Measurements from ENCODE around the gene URI1. TPM values are rescaled to one million over a fixed set of nuclear protein-coding genes. Genes with fewer than 3 reads are reported as not detected.

URI1 gene
- total and polyA plus RNA-seq, 2 donors (not counting 1 experiment from before 2014, with no cell fraction given): 21.3 to 54.2 TPM

- H3K27me3 Mint-ChIP-seq: no peaks in the 10 kb centered on the region
- H3K36me3 ChIP-seq (replicated peaks in 1 of 2; ENCODE audit: control extremely low read depth in 1 of 2, control insufficient read depth in 1 of 2, extremely low read depth in 1 of 2, insufficient read depth in 2 of 2, low read length in 1 of 2): peaks cover 2 to 5% of the 10 kb centered on the region in 2 experiments
- ATAC-seq (ENCODE audit: low read depth) (no peak), DNase-seq (no peak)
- H3K27ac Mint-ChIP-seq: no peak overlapping the region
- peaks cover 66% of the 10 kb centered on the region for H3K79me2 ChIP-seq (ENCODE audit: control insufficient read depth, insufficient read depth, low read length)
- ChIA-PET CTCF (interaction anchor here (0.7 kb wide), 1 partner anchor 13 kb away, joined by 3 read pairs; no protein-coding TSS in a partner anchor), POLR2A (no interaction called here)
- TF ChIP-seq EZH2 (IDR thresholded peaks at IDR 0.05; ENCODE audit: borderline replicate concordance, insufficient read depth, low read depth, low read length, poor library complexity, severe bottlenecking) (no peak), CTCF (IDR thresholded peaks at IDR 0.05) (no peak)
- no peak overlapping the region for H3K4me3 Mint-ChIP-seq
- no peaks in the 10 kb centered on the region for H3K9me3 Mint-ChIP-seq (ENCODE audit: insufficient read depth)
- 100% methylated on average over 1 of the region's 3 CpGs for WGBS (ENCODE audit: insufficient coverage)
- intact Hi-C loops (cut with micrococcal nuclease): no loop called here
- peaks cover 38% of the 10 kb centered on the region for H4K20me1 ChIP-seq (ENCODE audit: control insufficient read depth, insufficient read depth, low read length, poor library complexity, severe bottlenecking)
- no peak overlapping the region for H3K4me2 ChIP-seq (replicated peaks; ENCODE audit: low read depth, low read length, poor library complexity, severe bottlenecking)
- no peak overlapping the region for H3K27ac ChIP-seq (ENCODE audit: low read length in 2 of 2)
- H3K9ac ChIP-seq (ENCODE audit: low read length): no peak overlapping the region
- no peak overlapping the region for H3K4me3 ChIP-seq (ENCODE audit: control extremely low read depth in 1 of 5, extremely low read depth in 1 of 5, insufficient read depth in 1 of 5, low read depth in 2 of 5, low read length in 4 of 5)
- H2AFZ ChIP-seq (ENCODE audit: insufficient read depth, low read depth, low read length, poor library complexity, severe bottlenecking): no peak overlapping the region
- H3K4me1 Mint-ChIP-seq: peaks cover 20% of the 10 kb centered on the region
- H3K4me1 ChIP-seq (ENCODE audit: control insufficient read depth in 2 of 2, insufficient read depth in 2 of 2, low read length in 2 of 2): no peaks in the 10 kb centered on the region
- no peaks in the 10 kb centered on the region for H3K27me3 ChIP-seq (replicated peaks in 1 of 4; ENCODE audit: control extremely low read depth in 1 of 4, control insufficient read depth in 3 of 4, insufficient read depth in 4 of 4, low read length in 3 of 4)
- no peaks in the 10 kb centered on the region for H3K9me3 ChIP-seq (ENCODE audit: control extremely low read depth in 1 of 3, control insufficient read depth in 2 of 3, insufficient read depth in 1 of 3, low read length in 2 of 3)
Observed at GRCh38 chr19:29983568-29983967, 41.5 kb downstream of the URI1 start.

GRCh38 chr19:29985196-29985595 is 43.2 kb downstream of the URI1 start:
- Histone ChIP-seq H3K4me1 (ENCODE audit: control insufficient read depth in 2 of 2, insufficient read depth in 2 of 2, low read length in 2 of 2) (no peaks in the 10 kb centered on the region), H3K27me3 (replicated peaks in 1 of 4; ENCODE audit: control extremely low read depth in 1 of 4, control insufficient read depth in 3 of 4, insufficient read depth in 4 of 4, low read length in 3 of 4) (no peaks in the 10 kb centered on the region), H3K4me2 (replicated peaks; ENCODE audit: low read depth, low read length, poor library complexity, severe bottlenecking) (no peak overlapping the region), H3K27ac (ENCODE audit: low read length in 2 of 2) (no peak overlapping the region), H3K79me2 (ENCODE audit: control insufficient read depth, insufficient read depth, low read length) (peaks cover 66% of the 10 kb centered on the region), H3K9me3 (ENCODE audit: control extremely low read depth in 1 of 3, control insufficient read depth in 2 of 3, insufficient read depth in 1 of 3, low read length in 2 of 3) (no peaks in the 10 kb centered on the region), H3K4me3 (ENCODE audit: control extremely low read depth in 1 of 5, extremely low read depth in 1 of 5, insufficient read depth in 1 of 5, low read depth in 2 of 5, low read length in 4 of 5) (no peak overlapping the region), H3K36me3 (replicated peaks in 1 of 2; ENCODE audit: control extremely low read depth in 1 of 2, control insufficient read depth in 1 of 2, extremely low read depth in 1 of 2, insufficient read depth in 2 of 2, low read length in 1 of 2) (peaks cover 4 to 8% of the 10 kb centered on the region in 2 experiments), H3K9ac (ENCODE audit: low read length) (no peak overlapping the region), H4K20me1 (ENCODE audit: control insufficient read depth, insufficient read depth, low read length, poor library complexity, severe bottlenecking) (peaks cover 40% of the 10 kb centered on the region), H2AFZ (ENCODE audit: insufficient read depth, low read depth, low read length, poor library complexity, severe bottlenecking) (no peak overlapping the region)
- DNase-seq: no peak
- ChIA-PET POLR2A (no interaction called here), CTCF (no interaction called here)
- Mint-ChIP-seq H3K9me3 (ENCODE audit: insufficient read depth) (no peaks in the 10 kb centered on the region), H3K4me1 (peaks cover 18% of the 10 kb centered on the region), H3K4me3 (no peak overlapping the region), H3K27ac (no peak overlapping the region), H3K27me3 (no peaks in the 10 kb centered on the region)
- intact Hi-C loops (cut with micrococcal nuclease): no loop called here
- no peak for TF ChIP-seq CTCF (IDR thresholded peaks at IDR 0.05)
- no peak for TF ChIP-seq EZH2 (IDR thresholded peaks at IDR 0.05; ENCODE audit: borderline replicate concordance, insufficient read depth, low read depth, low read length, poor library complexity, severe bottlenecking)
- ATAC-seq (ENCODE audit: low read depth): no peak
- 80% methylated on average over 1 of the region's 2 CpGs for WGBS (ENCODE audit: insufficient coverage)
